TTC549 (cell line): ENCODE measurements around the gene UBE2M.
A peak's percentile ranks its signal among the peaks of the same experiment; 100 is the strongest.

Experiments used
- FAIRE-seq: peaks from 2 replicates; lab custom pipeline; 2012; peaks lifted over from hg19 to GRCh38; lab: Jason Lieb, UNC

UBE2M gene

GRCh38 chr19:58570770-58571574 lies 12.6 kb upstream of the UBE2M start:
- FAIRE-seq: no peak

- FAIRE-seq: no peak
These were observed 11.7 kb upstream of the UBE2M start for GRCh38 chr19:58569943-58570670.

DNA sequence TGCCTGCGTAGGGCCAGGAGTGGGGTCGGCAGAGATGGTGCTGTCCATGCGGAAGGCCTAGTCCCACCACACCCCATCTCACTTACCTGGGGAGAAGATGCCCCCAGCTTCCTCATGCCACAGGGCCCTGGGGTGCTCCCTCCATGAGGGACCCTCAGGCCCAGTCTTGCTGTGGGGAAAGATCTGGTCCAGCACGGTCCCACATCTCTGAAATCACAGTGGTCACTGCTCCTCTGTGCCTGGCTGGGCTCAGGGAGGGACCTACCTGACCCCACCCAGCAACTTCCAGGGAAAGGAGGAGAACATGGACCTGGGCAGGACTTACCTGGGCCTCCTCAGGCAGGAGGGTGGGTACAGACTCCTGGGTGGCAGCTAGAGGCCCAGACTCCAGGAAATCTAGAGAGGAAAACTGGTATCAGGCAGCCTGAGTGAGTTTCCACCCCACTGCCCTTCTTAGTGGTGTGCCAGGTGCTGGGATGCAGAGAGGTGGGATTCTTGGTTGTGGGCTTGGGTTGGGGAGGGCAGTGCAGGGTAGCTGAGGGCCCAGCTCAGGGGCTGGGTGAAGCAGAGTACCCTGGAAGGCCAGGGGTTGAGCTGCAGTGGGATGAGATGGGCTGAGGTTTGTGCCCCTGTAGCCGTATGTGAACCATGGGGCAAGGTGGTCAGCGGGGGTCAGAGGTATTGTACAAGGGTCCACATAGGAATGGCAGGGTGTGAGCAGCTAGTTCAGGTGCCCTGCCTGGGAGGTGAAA lies 11.0 kb upstream of the UBE2M start:
- no peak for FAIRE-seq

GRCh38 chr19:58568453-58569130 lies 10.2 kb upstream of the UBE2M start:
- no peak for FAIRE-seq

DNA sequence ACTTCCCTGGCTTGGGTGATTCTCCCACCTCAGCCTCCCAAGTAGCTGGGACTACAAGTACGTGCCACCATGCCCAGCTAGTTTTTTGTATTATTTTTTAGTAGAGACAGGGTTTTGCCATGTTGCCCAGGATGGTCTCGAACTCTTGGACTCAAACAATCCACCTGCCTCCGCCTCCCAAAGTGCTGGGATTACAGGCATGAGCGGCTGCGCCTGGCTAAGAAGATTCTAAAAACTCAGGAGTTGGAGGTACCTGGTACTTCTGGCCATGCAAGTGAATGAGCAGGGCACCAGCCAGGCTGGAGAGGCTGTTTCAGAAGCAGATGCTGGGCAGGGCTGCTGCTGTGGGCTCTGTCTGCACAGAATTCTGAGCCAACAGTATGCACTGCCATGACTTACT lies 8.6 kb upstream of the UBE2M start:
- no peak for FAIRE-seq

DNA sequence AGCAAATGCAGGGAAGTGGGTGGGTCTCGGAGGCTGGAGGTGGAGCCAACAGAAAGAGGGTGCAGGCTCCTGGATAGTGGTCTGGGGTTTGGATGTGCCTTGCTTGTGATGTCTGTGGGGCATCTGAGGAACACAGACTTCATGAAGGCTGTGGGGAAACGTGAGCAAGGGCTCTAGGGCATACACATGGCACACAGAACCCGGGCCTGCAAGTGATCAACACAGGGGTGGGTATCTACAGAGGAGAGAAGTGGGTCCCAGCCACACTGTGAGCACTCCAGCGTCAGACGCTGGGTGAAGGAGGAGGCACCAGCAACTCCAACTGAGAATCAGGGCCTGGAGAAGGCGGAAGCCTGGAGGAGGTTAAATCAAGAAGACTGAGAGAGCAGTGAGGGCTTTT lies 5.4 kb upstream of the UBE2M start:
- no peak for FAIRE-seq

DNA sequence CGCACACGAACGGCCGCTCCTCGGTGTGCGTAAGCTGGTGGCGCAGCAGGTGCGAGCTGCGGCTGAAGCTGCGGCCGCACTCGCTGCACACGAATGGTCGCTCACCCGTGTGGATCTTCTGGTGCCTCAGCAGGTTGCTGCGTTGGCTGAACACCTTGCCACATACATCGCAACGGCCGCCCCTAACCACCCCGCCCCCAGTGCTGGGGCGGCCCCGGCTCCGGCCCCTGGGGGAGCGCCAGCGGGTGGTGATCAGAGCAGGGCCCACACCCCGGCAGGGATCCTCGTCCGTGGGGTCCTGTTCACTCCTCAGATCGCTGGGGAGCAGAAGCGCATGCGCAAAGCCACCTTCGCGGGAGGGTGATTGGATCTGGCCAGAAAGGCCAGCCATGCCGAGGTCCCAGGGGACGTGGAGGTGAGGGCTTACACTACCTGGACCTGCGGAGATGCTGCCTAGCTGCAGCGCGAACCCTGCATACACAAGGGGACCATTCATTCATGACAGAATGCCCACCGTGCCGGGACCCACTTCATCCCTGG lies 4.7 kb upstream of the UBE2M start:
- FAIRE-seq: no peak

DNA sequence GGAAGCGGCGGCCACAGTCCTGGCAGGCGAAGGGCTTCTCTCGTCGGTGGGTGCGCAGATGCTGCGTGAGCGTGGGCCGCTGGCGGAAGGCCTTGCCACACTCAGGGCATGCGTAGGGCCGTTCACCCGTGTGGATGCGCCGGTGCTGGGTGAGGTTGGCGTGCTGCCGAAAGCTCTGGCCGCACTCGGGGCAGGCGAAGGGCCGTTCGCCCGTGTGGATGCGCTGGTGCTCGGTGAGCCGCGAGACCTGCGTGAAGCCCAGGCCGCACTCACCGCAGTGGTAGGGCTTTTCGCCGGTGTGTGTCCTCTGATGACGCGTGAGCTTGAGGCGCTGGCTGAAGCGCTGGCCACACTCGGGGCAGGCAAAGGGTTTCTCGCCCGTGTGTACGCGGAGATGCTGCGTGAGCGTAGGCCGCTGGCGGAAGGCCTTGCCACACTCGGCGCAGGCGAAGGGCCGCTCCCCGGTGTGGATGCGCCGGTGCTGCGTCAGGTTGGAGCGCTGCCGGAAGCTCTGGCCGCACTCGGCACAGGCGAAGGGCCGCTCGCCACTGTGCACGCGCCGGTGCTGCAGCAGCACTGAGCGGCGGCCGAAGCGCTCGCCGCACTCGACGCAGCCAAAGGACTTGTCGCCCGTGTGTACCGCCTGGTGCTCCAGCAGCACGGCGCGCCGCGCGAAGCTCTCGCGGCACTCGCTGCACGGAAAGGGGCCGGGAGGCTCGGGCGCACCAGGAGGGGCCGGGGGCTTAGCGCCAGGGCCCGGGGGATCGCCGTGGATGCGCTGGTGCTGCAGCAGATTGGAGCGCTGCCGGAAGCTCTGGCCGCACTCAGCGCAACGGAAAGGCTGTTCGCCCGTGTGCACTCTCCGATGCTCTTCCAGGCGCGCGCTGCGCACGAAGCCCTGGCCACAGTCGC lies 4.0 kb upstream of the UBE2M start:
- no peak for FAIRE-seq

DNA sequence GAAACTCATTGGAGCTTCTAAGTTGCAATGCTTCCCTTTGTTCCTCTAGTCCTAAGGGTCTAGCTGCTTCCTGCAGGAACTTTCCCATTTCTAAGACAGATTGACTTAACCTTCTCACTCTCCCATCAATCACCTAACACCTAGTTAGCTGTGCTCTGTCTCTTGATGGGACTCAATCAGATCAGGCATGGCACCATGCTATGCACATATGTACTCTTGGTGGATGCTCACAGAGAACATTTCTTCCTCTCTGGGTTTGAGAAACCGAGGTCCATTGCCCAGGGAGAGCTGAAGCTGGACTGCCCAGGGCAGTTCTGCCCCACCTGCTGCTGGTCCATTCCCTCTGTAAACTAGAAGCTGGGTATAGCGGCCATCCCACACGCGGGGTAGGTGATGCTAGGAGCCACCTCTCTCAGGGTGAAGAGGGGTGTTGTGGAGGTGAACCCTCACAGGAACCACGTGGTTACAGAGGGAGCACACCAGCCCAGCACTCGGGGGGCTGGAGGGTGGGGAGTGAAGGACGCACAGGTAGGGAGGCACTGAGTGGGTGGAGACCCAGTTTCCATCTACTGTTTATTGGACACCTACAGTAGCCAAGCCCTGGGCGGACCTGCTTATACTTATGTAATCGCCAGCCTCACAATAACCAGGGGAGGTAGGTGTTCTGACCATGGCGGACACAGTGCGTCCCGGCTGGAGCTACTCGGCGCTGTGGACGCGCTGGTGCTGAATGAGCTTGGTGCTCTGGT lies 3.1 kb upstream of the UBE2M start:
- no peak for FAIRE-seq

DNA sequence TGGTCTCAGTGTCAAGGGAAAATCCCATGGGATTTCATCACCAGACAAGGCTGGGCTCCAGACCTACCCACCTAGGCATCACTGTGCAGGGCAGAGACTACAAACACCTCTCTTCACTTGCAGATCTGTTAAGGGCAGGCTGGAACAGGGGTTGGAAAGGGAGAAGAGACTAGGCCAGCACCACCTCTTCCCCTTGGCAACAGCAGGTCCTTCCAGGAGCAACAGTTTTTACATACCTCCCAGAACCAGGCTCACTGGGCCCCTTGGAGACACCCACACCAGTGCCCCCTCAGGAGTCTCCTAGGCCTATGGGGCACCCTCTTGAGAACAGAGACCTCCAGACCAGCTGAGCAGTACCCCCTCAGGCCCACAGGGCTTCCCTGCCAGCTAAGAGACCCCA lies 2.5 kb upstream of the UBE2M start:
- FAIRE-seq: no peak

GRCh38 chr19:58560007-58560887 lies 1.8 kb upstream of the UBE2M start:
- FAIRE-seq: no peak

GRCh38 chr19:58559275-58560006 lies 1.0 kb upstream of the UBE2M start:
- peak; percentile 68 for FAIRE-seq

DNA sequence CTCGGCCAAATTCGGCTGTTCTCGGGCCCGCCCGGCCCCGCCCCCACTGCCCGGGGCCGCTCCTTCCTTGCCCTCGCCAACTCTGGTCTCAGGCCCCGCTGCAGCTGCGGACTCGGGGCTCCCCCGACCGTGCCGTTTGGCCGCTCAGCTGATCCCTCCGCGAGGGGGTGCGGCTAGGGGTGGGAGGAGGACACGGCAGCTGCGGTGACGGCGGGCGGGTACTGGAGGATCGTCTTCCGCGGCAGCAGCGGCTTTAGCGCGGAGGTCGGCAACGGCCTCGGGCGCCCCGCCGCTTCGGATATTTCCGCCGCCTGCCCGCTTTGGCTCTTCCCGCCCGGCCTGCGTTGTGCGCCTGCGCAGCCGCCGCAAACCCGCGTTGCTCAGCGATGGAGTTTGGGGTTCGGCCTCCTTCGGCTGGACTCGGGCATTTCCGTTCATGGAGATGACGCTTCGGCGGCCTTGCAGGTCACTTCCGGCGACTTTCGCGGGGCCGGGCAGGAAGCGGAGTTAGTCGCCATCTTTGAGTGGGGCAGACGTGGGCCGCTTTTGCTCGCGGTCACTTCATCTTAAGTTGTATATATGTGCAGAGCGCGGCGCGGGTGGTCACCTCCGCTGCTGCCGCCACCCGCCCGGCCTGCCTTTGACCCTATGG lies 338 bp upstream of the UBE2M start:
- FAIRE-seq: peak; percentile 90

- FAIRE-seq: no peak
These were observed 968 bp downstream of the UBE2M start for GRCh38 chr19:58557221-58558065.

- no peak for FAIRE-seq
These were observed 1.7 kb downstream of the UBE2M start for GRCh38 chr19:58556622-58557220.

GRCh38 chr19:58555920-58556621 lies 2.3 kb downstream of the UBE2M start:
- FAIRE-seq: no peak
